CMK (cell line): Measurements from ENCODE around the gene AK1.

Experiments used
- DNase-seq: peaks from one replicate; pipeline ENCODE4 v3.0.0-alpha.2; 2010; ENCODE audit warnings: low read depth

The AK1 gene

GRCh38 chr9:127877566-127877998 lies at the start of gene AK1:
Gene AK1 (minus strand): TSS chr9:127877675. CDS start chr9:127874617, 3,058 bp downstream.
- DNase-seq = no peak

GRCh38 chr9:127926906-127927200 lies 49.4 kb upstream of the AK1 start:
- no peak for DNase-seq

- no peak for DNase-seq
These were observed 48.8 kb upstream of the AK1 start for GRCh38 chr9:127925959-127926905.

GRCh38 chr9:127924736-127925444 lies 47.4 kb upstream of the AK1 start:
- DNase-seq = no peak

GRCh38 chr9:127923771-127924170 lies 46.3 kb upstream of the AK1 start:
- no peak for DNase-seq

GRCh38 chr9:127923046-127923445 lies 45.6 kb upstream of the AK1 start:
- DNase-seq = no peak

- DNase-seq = no peak
These were observed 44.2 kb upstream of the AK1 start for GRCh38 chr9:127921557-127922120.

GRCh38 chr9:127920794-127921193 lies 43.3 kb upstream of the AK1 start:
- DNase-seq = no peak

GRCh38 chr9:127919253-127919815 lies 41.9 kb upstream of the AK1 start:
- DNase-seq = no peak

GRCh38 chr9:127918183-127919107 lies 41.0 kb upstream of the AK1 start:
- DNase-seq = no peak

- DNase-seq = no peak
These were observed 40.1 kb upstream of the AK1 start for GRCh38 chr9:127917603-127918002.

GRCh38 chr9:127916720-127917581 lies 39.5 kb upstream of the AK1 start, which contains the start of gene ST6GALNAC4:
Gene ST6GALNAC4 (minus strand): TSS chr9:127917041. CDS start chr9:127916419, 622 bp downstream.
- DNase-seq = no peak

- no peak for DNase-seq
These were observed 38.6 kb upstream of the AK1 start for GRCh38 chr9:127915801-127916719.

- DNase-seq = no peak
These were observed 37.9 kb upstream of the AK1 start for GRCh38 chr9:127915325-127915752.

GRCh38 chr9:127913682-127914081 lies 36.2 kb upstream of the AK1 start:
- DNase-seq = no peak

- no peak for DNase-seq
These were observed 35.4 kb upstream of the AK1 start for GRCh38 chr9:127912882-127913281.

GRCh38 chr9:127912296-127912695 lies 34.8 kb upstream of the AK1 start:
- DNase-seq = no peak

- no peak for DNase-seq
These were observed 33.2 kb upstream of the AK1 start for GRCh38 chr9:127910613-127911205.

- DNase-seq = no peak
These were observed 32.4 kb upstream of the AK1 start for GRCh38 chr9:127909839-127910273.
